COLO829 (cell line): ENCODE data around the gene TSPAN12.
"Not testable (repeated sequence)": the region's sequence is repeated elsewhere in the genome, so short reads cannot be mapped to it uniquely, and the experiment has no call there.

ENCODE experiments used
- DNase-seq: peaks from one replicate; pipeline ENCODE4 v3.0.0; 2012; ENCODE audit warnings: low spot score

Gene TSPAN12

DNA sequence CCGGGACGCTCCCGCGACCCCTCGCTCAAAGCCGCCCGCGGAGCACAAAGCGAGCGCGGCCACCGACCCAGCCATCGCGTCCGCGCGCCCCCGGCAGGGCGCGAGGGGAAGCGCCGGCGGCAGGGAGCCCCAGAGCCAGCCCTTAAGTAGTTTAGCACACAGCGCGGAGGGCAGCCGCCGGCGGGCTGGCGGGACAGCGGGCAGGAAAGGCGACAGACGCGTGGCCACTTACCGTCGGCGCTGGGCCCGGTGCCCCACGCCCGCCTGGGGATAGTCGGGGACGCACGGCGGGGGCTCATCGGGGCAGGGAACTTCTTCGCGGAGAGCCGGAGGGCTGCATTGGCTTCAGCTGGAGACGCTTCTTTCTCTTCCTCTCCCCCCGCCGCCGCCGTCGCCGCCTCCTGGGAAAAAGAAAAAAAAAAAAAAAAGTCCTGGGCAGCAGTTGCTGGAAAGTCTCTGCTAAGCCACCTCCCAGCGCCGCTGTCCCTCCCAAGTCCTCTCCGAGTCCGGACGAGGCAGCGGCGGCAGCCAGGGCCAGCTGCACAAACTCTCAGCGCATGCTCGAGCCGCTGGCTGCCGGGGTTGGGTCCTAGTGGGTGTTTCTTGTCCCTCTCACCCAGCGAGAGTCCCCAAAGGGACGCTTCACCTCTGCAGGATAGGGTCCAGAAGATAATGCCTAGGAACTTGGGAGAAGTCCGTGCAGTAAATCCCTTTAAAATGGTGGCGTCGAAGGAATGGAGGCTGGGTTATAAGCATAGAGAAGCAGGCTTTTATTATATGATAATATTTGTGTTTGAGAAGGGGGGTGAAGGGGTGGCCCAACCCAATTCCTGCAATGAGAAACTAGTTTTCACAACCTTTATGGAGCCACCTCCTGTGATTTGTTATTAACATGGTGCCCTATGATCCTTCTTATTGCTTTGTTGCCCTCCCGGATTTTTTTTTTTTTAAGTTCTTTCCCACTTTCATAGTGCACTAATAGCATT is at the start of gene TSPAN12:
TSS of gene TSPAN12 (minus strand) at position 557 of the 986 bp plus-strand sequence. CDS start 1,381 bp downstream, outside the sequence.
- DNase-seq = peak; percentile 80

GRCh38 chr7:120898715-120899499 is 41.0 kb upstream of the TSPAN12 start:
- no peak for DNase-seq

- not testable (repeated sequence) for DNase-seq
Observed at GRCh38 chr7:120895253-120895652, 37.3 kb upstream of the TSPAN12 start.

DNA sequence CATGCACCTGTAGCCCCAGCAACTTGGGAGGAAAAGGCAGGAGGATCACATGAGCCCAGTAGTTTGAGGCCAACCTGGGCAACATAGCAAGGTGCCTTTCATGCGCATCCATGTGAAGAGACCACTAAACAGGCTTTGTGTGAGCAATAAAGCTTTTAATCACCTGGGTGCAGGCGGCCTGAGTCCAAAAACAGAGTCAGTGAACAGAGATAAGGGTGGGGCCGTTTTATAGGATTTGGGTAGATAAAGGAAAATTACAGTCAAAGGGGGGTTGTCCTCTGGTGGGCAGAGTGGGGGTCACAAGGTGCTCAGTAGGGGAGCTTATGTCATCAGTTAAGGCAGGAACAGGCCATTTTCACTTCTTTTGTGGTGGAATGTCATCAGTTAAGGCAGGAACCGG is 27.7 kb upstream of the TSPAN12 start:
- not testable (repeated sequence) for DNase-seq

DNA sequence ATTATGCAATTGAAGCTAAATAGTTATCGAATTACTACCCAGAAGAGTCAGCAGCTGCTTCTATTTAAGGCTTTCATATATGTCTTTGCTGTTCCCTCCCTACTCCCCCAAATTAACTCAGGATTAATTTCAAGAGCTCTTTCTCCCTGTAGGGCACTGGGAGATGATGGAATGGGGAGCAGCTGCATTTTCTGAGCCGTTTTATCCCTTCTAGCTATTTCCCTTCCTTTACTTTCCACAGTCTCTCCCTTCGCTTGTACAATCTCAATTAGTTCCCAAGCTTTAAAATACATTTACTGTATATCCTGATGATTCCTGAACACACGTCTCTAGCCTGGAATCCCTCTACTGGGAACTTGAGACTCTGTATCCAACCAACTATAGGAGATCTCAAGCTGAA is 19.8 kb upstream of the TSPAN12 start:
- no peak for DNase-seq

GRCh38 chr7:120876922-120877321 is 19.0 kb upstream of the TSPAN12 start:
- DNase-seq = no peak

- no peak for DNase-seq
Observed at GRCh38 chr7:120874722-120875121, 16.8 kb upstream of the TSPAN12 start.

GRCh38 chr7:120874016-120874415 is 16.1 kb upstream of the TSPAN12 start:
- DNase-seq = no peak

GRCh38 chr7:120873401-120873800 is 15.5 kb upstream of the TSPAN12 start:
- no peak for DNase-seq

- no peak for DNase-seq
Observed at GRCh38 chr7:120869700-120870099, 11.8 kb upstream of the TSPAN12 start.

DNA sequence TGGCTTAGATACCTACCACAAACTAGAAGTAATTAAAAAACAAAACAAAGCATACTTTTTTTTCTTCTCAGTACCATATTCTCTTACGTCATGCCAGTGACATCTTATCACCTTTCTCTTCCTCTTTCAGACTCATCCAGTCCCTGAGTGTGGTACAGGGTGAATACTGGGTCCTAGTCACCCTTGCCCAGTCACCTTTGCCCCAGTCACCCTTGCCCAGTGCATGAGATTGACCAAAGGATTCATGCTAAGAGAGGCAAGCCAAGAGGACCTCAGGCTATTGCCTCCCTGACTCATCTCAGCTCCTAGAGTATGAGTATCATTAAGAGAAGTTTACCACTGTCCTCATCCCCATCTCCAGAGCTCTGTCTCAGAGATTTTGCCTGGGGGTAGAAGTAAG is 10.0 kb upstream of the TSPAN12 start:
- DNase-seq = peak; percentile 33

GRCh38 chr7:120865191-120865981 is 7.4 kb upstream of the TSPAN12 start:
- DNase-seq = no peak

GRCh38 chr7:120864141-120864900 is 6.4 kb upstream of the TSPAN12 start:
- no peak for DNase-seq

GRCh38 chr7:120862987-120863590 is 5.1 kb upstream of the TSPAN12 start:
- DNase-seq = no peak

- DNase-seq = no peak
Observed at GRCh38 chr7:120860156-120860555, 2.2 kb upstream of the TSPAN12 start.

- no peak for DNase-seq
Observed at GRCh38 chr7:120859459-120859858, 1.5 kb upstream of the TSPAN12 start.

DNA sequence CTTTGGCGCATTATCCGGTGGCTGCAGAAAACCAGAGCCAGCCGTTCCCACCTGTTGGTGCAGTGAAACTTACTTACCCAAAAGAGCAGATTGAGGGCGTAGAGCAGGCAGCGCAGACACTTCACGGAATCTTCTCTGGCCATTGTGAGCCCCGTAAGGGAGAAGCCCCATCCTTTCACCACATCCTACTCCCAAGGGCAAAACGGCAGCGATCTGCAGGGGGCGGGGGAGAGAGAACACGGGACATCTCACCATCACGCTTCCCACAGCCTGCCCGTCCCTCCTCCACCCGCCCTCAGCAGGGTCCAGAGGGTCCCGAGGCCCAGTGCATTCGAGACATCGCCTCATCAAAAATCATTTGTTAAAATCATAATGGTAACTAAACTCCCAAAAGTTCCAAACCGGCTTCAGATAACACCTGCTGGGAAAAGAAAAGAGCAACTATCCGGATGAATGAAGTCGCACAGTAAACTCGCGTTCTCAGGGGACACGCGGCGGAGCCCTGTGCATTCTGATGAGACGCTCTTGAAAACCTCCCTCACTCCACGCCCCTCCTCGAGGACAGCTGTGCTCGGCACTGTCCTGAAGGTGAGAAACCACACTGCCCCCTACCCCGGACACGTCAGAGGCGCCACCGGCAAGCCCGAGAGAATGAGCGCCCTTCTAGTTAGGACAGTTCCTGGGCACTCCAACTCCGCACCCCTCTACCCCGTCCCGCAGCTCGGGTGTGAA is 1.2 kb downstream of the TSPAN12 start:
- DNase-seq = no peak

DNA sequence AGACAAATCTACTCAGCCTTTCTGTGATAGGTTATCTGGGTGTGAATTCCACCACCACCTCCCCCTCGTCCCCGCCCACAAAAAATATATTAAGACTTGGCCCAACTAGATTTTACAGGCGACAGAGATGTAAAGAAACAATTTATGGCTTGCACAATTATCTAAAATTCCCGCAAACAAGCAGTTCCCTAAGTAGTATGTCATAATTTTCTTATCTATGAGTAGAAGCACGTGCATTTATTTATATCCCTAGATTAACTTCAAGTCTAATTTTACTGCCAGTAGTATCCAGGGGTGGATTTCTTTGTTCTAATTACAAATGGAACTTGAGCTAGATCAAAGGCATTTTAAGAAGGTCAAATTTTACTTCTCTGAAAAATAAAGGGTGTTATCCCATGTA is 1.7 kb downstream of the TSPAN12 start:
- no peak for DNase-seq

- DNase-seq = no peak
Observed at GRCh38 chr7:120852700-120853099, 5.2 kb downstream of the TSPAN12 start.

- DNase-seq = no peak
Observed at GRCh38 chr7:120843109-120843508, 14.8 kb downstream of the TSPAN12 start.
